GM19452 (cell line): ENCODE measurements around the gene CEP44.
"Not testable (repeated sequence)": the region's sequence is repeated elsewhere in the genome, so short reads cannot be mapped to it uniquely, and the experiment has no call there.

ENCODE experiments used
- ATAC-seq: cut with Tn5 transposase; IDR thresholded peaks from one replicate; pipeline ENCODE4 v1.9.1; 2021; ENCODE audit not compliant: unreplicated experiment

CEP44 gene

DNA sequence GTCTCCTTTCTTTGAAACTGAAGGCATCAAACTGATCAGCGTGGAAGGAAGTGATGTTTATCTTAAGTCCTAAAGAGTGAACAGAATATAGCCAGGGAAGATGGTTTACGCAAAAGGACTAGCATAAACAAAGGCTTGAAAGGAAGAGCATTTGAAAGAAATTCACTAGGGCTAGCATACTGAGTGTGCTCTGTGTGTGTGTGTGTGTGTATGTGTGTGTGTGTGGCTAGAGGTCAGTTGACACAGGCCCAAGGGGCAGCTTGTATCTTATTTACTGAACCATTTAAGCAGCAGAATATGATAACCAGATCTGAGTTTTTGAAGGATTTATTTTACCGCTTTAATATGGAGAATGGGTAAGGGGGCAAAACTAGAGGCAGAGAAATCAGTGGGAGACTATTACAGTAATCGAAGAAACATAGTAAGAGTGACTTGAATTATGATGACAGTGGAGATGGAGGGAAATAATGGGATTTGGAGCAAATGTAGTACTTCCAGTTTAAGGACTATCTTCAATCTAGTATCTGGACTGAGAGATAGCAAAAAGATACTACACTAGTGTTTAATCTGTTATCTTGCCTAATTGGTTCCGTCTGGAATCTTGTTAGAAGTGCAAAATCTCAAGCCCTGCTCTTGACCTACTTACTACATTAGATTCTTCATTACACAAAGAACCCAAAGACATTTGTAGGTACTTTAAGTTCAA lies 36.9 kb downstream of the CEP44 start:
- no peak for ATAC-seq

DNA sequence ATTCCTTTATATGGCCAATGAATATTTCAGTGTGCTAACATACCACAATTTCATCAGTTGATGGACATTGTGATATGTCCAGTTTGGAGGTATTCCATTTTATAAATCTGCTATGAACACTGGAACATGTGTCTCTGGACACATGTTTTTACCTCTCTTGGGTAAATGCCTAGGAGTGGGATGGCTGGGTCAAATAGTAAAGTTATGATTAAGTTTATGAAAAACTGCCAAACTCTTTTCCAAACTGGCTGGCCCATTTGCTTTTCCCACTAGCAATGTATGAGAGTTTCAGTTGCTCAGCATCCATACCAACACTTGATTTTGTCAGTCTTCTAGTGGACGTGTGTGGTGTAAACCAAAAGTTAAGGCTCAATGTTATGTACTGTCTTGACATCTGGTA lies 40.5 kb downstream of the CEP44 start:
- ATAC-seq, result no peak

DNA sequence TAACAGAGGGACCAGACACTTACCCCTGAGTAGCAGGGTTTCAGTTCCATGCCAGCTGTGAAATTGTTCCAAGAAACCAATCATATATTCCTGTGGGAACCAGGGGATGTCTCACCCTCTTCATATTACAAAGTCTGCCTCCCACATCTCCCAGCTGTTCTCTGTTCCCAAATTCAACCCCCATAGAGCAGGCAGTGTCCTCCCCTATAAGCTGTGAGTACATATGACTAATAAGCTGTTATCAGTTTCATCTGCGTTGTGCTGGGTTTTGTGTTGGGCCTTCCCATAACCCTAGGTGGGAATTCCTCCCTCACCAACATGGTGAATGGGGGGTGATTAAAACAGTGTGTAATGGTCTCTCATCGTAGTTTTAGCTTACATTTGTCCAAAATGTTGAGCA lies 41.0 kb downstream of the CEP44 start:
- ATAC-seq, result no peak

DNA sequence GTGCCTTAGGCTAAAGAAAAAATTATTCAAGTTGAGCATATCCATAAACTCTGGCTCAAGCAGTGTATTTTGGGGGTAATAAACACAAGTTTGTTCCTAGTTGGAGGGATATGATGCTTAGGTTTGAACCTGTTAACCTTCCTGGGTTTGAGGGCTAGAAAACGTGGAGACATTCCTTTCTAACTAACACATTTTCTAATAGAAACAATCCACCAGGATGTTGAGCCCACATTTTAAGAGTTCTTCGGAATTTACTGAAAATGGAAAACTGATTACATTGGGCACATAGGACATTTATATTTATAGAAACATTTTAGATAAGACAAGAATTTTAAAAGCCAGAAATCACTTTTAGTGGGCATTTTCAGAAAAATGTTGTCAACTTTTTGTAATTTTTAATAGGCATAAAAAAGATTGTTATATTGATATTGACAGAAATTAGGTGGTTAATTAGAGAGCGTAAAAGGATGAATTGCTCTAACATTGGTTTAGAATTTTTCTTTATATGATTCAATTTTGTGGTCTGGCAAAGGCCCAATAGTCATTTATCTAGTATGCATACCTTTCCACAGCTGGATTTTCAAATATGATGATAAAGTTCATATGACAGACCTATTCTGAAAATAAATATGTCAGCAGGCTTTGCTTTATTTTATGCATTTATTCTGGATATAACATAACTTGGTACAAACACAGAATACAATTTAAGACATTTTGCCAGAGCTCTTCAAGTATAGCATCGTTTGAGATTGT lies 49.2 kb downstream of the CEP44 start:
- ATAC-seq, result no peak

DNA sequence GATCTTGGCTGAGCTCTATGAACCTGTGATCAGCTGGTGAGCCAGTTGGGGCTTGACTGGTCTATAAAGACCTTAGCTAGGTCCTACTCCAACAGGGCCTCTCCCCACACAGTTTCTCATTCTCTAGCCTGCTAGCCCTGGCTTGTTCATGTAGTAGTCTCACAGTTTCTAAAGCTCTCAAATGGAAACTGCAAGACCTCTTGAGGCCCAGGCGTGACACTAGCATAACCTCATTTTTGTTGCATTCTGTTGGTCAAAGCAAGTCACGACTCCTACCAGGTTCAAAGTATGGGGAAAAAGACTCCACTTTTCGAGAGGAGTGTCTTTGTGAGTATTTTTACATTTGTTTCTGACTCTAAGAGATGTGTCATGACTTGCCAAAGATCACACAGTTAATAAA lies 50.9 kb downstream of the CEP44 start:
- peak; percentile 98 for ATAC-seq

DNA sequence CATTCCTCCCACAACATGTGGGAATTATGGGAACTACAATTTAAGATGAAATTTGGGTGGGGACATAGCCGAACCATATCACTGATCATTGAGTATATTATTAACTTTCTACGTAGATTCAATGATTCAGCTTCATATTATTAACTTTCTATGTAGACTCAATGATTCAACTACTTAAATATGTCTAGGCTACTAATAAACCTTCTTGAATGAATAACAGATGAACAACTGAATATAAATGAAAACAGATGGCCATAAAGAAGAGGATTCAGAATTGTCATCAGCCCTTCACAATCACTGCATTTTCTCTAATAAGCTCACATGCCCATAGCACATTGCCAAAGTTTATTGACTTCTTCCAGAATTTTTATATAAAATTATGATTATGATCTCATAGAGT lies 57.0 kb downstream of the CEP44 start:
- no peak for ATAC-seq

DNA sequence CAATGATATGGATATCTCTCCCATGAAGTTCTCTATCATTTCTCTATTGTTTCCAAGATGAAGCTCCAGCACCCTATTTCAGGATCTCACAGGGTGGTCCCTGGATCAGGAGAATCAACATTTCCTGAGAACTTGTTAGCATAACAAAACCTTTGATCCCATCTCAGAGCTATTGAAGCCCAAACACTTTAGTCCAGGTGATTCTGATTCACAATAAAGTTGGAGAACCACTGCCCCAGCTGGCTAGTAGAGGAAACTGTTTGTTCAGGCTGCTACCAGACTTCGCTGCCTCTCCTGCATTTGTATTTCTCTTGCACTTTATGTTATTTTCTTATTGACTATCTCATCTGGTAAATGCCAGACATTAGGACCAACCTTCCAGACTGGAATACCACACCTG lies 65.4 kb downstream of the CEP44 start:
- ATAC-seq, result no peak

DNA sequence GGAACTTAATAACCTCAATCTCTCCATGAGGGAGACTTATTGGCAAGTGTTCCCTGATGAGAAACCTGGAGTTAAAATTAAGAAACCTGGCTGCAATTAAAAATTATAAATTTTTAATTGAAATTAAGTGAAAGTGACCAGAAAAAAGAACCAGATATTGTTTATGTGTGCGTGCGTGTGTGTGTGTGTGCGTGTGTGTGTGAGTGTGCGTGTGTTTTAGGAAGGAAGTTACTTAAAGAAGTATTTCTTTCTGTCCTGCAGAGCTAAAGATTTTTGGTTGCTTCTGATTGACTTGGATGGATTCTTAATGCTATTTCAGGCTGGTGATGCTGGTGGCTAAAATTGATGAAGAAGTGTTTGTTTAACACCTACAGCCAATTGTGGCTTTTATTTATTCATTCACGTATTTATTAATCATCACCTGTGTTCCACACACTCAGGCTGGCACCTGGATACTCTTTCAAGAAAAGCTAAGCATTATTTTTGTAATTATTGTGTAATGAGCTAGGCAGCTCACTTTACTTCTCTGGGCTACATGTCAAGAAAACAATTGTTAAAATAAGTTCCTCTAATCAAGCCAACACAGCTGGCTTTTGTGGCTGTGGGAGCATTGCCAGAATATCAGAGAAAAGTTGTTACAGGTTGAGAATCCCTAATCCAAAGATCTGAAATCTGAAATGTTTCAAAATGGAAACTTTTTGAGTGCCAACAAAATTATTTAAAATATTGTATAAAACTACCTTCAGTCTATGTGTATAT lies 68.5 kb downstream of the CEP44 start:
- no peak for ATAC-seq

DNA sequence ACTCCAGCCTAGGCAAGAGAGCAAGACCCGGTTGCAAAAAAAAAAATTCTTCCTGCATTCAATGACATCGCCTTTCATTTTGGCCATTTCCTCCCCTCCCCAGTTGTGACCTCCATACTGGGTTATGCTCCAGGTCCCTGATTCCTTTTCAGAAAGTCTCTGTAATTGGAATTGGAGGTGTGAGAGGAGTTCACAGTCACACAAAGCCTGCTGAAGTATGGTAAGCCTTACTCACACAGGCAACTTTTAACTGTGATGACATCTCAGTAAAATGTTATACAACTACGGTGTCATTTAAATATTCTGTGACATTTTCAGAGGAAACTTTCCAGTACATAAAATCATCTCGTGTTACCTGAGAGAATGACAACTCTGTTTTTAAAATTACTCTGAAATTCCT lies 73.6 kb downstream of the CEP44 start:
- no peak for ATAC-seq

DNA sequence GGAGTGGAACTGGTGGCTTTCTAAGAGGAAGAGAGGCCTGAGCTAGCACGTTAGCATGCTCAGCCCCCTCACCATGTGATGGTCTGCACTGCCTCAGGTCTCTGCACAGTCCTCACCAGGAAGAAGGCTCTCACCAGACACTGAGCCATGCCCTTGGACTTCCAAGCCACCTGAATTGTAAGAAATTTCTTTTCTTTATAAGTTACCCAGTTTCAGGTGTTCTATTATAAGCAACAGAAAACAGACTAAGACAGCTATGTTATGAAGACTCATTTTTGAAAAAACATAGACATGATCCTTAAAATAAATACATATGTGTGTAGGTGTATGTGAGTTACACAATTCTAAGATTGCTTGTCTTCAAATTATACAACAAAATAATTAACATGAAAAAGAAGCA lies 74.7 kb downstream of the CEP44 start:
- peak; percentile 56 for ATAC-seq

DNA sequence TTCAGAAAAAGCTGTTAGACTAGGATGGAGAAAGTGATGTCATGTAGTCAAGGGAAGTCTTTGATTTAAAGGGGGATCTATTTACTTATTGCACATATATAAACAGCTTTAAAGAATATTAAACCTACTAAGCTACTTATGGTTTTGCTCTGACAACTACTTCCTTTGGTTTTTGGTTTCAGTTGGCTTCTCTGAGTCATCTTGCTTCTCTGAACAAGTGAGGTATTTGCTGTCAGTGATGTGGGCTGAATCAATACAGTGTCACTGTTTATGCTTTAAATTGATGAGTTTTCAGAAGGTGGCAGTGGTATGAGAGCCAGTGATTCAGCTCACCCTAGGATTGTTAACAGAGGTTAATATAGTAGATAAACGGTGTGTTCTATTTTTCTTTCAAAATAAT lies 75.1 kb downstream of the CEP44 start:
- peak; percentile 98 for ATAC-seq

DNA sequence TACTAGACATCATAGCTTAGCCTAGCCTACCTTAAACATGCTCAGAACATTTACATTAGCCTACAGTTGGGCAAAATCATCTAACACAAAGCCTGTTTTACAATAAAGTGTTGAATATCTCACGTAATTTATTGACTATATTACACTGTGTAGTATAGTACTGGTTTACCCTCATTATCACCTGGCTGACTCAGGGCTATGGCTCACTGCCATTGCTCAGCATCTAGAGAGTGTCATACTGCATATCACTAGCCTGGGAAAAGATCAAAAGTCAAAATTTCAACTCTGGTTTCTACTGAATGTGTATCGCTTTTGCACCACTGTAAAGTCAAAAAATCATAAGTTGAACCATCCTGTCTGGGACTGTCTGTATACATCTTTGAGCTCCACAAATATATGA lies 78.6 kb downstream of the CEP44 start:
- no peak for ATAC-seq

DNA sequence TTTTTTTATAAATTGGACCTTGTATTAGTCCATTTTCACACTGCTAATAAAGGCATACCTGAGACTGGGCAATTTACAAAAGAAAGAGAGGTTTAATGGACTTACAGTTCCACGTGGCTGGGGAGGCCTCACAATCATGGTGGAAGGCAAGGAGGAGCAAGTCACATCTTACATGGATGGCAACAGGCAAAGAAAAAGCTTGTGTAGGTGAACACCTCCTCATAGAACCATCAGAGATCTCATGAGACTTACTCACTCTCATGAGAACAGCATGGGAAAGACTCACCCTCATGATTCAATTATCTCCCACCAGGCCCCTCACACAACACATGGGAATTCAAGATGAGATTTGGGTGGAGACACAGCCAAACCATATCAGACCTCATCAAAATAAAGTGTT lies 80.1 kb downstream of the CEP44 start:
- not testable (repeated sequence) for ATAC-seq

DNA sequence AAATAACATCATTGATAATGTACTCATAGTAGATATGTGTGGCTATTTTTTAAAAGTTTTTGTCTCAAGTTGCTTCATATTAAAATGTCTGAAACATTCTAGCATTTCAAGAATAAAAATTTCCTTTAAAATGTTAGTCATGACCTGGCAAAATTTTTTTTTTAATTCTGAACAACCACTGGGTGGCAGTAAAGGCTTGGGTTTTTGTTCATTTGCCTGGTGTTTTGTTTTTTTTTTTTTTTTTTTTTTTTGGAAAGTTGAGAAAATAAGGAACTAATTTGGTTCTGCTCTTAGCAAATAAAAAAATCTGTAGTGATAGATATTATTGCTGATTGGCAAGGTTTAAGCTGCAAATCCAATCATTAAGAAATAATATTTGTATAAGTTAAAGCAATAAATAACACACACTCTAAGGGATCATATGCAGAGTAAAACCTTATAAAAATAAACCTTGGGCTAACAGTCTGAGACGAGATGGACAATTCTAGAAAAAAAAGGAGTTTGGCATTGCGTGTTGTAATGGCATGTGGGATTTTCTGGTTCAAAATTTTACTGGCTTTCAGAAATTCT lies 81.4 kb downstream of the CEP44 start:
- ATAC-seq, result no peak

DNA sequence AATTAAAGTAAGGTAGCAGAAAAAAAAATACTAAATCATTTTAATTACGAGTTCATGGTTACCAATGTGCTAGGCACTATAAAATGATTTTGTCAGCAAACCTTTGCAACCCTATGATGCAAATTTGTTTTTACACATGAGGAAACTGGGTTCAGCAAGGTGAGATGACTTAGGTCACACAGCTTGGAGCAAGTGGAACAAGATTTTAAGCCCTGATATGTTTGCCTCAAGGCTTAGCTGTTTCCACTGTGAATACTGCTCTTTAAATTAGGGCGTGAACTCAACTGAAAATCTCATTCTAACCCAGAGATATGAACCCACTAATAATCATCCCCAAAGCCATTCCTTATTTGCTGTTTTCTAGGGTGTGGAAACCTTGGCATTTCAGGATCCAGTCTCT lies 86.3 kb downstream of the CEP44 start:
- no peak for ATAC-seq

DNA sequence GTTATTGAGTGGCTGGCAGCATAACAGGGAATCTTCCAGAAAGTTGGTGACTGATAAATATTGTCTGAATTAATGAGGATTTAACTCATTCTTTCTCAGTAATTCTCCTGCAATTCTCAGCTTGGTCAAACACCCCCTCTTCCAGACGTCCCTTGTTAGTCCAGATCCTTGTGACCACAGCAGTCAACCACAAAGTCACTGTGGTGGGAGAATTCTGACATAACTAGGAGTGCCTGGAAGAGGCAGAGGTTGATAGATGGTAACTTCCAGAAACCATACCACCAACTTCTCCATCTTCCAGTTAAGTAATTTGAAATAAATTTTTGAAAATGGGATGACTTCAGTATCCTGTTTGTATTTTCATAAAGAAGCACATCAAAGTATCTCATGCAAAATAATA lies 90.1 kb downstream of the CEP44 start:
- ATAC-seq, result no peak

DNA sequence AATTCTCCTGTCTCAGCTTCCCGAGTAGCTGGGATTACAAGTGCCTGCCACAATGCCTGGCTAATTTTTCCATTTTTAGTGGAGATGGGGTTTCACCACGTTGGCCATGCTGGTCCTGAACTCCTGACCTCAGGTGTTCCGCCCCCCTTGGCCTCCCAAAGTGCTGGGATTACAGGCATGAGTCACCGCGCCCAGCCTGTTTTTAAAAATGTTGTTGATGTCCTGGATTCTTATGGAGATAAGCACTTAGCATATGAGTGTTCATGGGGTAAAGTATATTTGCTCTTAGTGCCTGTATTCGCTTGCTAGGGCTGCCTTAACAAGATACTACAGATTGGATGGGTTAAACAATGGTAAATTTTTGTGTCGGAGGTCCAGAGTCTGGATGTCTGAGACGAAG lies 91.7 kb downstream of the CEP44 start:
- no peak for ATAC-seq

DNA sequence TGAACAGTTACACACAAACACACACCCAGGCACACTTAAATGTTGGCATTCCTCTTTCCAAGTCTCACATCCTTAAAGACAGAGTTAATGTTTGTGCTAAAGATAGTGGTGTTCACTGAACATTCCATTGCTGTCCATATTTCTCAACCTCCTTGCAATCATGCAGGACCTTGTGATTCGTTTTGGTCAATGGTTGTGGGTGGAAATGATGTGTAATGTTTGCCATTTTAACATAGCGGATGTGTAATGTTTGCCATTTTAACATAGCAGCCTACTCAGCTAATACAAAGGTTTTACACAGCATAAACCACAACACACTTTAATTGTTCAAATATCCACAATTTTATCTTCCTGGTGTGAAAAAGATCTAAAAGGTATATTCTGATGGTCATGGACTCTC lies 93.9 kb downstream of the CEP44 start:
- no peak for ATAC-seq

DNA sequence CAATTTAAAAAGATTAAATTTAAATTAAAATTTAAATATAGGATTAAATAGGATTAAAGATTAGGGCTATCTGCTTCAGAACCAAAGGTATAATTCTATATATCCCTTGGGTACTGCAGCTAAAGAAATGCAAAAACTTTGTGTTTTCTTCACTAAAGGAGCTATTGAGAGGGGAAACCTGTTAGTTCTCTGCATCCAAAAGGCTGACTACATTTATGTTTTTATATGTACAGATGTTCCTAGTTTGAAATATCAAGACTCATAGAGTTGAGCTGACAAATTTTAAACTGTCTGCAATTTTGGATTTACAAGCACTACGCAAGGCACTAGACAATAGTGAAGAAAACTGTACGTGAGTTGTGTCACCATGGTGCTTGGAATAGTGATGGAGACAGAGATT lies 95.2 kb downstream of the CEP44 start:
- no peak for ATAC-seq

DNA sequence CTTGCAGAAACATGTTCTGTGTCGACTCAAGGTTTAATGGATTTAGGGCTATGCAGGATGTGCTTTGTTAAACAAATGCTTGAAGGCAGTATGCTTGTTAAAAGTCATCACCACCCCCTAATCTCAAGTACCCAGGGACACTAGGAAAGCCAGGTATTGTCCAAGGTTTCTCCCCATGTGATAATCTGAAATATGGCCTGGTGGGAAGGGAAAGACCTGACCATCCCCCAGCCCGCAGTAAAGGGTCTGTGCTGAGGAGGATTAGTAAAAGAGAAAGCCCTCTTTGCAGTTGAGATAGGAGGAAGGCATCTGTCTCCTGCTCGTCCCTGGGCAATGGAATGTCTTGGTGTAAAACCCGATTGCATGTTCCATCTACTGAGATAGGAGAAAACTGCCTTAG lies 96.5 kb downstream of the CEP44 start:
- ATAC-seq, result not testable (repeated sequence)

DNA sequence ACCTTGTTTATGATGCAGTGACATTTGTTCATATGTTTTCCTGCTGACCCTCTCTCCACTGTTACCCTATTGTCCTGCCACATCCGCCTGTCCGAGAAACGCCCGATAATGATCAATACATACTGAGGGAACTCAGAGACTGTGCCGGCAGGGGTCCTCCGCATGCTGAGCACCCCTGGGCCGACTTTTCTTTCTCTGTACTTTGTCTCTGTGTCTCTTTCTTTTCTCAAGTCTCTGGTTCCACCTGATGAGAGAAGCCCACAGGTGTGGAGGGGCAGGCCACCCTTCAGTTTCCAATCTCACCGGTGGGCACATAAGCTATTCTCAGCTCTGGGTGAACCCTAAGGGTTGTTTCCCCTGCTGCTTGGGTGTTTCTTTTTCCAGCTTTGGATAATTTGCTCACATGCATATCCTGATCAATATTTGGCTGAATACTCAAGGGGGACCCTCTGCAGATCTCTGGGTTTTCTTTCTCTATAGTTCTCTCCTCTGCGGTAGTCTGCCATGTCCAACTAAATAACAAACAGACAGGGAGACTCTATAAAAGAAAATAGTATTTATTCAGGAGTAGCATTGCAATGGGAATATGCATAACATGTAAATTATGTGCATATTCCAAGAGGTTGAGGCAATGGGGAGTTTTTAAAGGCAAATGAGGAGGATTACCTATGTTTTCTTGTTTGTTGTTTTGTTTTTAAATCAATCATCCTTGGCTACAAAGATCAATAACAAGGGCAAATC lies 97.2 kb downstream of the CEP44 start:
- no peak for ATAC-seq
